Brain pericyte (primary cell): ENCODE measurements around the gene CECR2.

Experiments
- DNase-seq: peaks from one replicate; pipeline ENCODE4 v3.0.0-alpha.2; 2012; ENCODE audit warnings: low read depth, low spot score

The CECR2 gene

DNA sequence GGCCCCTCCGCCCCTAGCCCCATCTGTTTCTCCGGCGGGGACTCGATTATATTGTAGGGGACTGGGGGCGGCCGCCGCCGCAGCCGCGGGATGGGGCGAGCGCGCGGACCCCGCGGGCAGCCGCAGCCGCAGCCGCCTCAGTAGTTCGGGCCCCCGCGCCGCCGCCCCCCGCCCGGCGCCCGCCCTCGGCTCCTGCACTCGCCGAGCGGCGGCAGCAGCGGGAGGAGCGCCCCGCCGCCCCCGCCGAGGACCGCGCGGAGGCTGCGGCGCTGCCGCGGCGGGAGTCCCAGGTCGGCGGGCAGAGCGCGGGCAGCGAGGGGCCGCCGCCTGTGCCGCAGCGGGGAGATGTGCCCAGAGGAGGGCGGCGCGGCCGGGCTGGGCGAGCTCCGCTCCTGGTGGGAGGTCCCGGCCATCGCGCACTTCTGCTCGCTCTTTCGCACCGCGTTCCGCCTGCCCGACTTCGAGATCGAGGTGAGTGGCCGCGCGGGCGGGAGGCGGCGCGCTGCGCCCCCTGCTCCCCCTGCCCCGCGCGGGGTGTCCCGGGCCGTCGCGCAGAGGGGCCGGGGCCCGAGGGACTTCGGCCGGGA, at the start of gene CECR2:
Gene CECR2, plus strand, starts transcription at position 22 of the 587 bp plus-strand sequence. Its CDS starts 324 bp downstream, at position 346.
- DNase-seq = no peak

DNA sequence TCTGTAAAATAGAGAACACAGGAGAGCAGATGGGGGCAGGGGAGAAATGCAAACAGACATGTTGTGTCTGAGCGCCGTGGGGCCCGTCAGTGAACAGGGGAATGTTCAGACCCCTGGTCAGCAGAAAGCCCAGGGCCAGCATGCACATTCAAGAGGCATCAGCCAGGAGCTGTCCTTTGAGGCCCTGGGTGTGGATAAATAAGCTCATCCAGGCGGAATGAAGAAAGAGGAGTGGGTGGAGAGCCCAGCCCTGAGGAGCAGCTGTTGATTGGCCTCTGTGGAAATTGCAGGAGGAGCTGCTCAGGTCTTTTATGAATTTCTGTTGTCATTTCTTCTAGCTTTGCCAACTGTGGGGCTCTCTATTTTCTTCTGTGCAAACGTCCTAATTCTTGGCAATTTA, 49.7 kb upstream of the CECR2 start:
- no peak for DNase-seq

DNA sequence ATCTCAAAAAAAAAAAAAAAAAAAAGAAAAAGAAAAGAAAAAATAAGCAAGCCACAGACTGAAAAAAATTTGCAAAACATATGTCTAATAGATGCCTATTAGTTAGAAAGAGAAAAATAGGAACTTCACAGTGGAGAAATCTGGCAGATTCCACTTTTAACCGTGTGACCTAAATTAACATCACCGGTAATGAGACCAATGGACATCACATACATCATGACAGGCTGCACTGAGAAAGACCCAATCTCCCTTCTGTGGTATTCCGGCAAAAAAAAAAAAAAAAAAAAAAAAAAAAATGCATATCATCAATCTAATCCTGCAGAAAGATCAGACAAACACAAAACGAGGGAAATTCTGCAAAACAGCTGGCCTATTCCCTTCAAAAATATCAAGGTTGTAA, 46.7 kb upstream of the CECR2 start:
- DNase-seq = no peak

DNA sequence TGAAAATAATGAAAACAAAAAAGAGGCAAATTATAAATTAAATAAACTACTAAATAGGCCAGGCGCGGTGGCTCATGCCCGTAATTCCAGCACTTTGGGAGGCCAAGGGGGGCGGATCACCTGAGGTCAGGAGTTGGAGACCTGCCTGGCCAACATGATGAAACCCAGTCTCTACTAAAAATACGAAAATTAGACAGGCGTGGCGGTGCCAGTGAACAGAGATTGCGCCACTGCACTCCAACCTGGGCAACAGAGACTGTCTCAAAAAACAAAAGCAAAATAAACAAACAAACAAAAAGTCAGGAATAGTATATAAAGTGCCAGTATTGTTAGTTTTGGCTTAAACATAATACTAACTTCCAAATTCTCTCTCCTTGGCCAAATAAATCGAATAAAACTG, 37.6 kb upstream of the CECR2 start:
- DNase-seq = no peak

DNA sequence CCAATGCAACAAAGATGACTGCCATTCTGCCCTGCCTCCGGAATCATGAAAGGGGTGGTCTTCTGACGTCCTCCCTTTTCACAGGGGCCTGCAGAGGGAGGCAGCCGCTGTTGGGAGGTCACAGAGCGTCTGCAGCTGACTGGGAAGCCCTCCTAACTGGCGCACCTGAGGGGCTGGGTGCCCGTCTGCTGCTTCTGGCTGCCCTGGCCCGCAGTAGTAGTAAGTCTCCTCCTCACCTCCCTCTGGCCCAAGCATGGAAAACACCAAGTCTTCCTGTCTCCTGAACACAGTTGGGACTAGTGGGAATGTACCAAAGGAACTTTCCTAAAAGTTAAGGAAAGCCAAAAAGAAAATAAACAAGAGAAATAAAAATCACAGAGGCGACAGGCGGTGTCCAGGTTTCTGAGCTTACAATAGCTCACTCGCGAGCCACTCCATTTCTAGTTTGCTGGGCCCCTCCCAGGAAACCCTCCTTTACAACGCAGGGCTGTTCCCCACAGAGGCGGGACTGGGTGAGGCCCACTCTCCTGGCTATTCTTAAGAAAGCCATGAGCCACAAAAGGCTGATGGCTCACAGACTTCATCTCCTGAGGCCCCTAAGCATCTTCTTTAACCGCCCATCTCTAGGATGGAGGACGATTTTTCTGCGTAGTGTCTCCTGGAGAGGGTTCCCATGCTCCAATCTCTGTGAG, 37.0 kb upstream of the CECR2 start:
- no peak for DNase-seq

DNA sequence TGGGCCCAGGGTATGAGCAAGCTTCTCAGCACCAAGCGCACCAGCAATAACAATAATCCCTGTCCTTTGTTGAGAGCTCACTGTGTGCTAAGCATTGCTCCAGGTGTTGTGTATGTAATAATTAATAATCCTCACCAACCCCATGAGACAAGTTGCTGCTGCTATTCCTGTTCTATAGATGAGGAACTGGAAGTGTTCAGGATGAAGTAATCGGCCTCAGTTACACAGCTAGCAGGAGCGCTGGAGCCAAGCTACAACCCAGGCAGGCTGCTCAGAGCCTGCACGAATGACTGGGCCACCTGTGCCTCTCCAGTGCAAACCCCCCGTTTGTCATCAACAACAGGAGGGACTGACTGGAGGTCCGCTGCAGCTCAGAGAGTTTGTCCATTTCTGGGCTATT, 35.2 kb upstream of the CECR2 start:
- no peak for DNase-seq

DNA sequence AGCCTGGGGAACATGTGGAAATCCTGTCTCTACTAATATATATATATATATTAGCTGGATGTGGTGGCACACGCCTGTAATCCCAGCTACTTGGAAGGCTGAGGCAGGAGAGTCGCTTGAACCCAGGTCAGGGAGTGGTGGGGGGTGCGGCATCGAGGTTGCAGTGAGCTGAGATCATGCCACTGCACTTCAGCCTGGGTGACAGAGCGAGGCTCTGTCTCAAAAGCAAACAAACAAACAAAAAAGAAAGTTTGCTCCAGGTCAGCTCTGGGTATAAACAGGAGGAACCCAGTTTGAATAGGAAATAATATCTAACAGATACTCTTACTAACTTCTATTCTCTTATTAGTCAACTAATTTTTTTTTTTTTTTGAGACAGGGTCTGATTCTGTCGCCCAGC, 34.3 kb upstream of the CECR2 start:
- no peak for DNase-seq

DNA sequence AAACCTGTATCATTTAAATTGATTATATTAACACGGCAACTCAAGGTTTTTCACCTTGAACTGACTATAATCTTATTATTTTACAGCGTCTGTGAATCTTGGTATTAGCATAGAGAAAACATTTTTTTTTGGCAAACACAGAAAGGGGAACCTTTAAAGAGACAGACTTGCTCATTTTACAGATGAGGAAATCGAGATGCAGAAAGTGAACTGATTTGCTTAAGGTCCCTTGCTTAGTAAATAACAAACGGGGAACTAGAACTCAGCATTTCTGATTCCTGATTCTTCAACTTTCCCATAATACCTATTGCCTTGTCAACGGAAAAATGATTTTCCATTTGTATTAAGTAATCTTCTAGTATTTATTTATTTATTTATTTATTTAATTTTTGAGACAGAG, 33.2 kb upstream of the CECR2 start:
- DNase-seq = no peak

DNA sequence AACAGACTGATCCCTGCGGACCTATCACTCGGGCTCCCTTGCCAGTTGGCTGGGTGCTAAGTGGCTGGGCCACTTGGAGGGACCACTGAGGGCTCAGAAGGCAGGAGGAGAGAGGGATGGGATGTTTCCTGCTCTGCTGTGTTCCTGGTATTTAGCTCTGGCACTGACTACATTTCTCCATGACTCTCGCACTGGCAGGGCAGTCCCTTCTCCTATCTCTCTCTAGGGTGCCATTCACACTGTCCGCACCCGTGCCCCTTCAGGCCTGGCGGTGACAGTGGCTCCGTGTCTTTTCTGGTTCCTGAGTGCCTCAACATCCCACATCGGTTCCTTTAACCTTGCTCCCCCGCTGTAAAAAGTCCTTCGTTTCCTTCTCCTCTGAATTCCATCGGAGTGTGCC, 31.6 kb upstream of the CECR2 start:
- no peak for DNase-seq

DNA sequence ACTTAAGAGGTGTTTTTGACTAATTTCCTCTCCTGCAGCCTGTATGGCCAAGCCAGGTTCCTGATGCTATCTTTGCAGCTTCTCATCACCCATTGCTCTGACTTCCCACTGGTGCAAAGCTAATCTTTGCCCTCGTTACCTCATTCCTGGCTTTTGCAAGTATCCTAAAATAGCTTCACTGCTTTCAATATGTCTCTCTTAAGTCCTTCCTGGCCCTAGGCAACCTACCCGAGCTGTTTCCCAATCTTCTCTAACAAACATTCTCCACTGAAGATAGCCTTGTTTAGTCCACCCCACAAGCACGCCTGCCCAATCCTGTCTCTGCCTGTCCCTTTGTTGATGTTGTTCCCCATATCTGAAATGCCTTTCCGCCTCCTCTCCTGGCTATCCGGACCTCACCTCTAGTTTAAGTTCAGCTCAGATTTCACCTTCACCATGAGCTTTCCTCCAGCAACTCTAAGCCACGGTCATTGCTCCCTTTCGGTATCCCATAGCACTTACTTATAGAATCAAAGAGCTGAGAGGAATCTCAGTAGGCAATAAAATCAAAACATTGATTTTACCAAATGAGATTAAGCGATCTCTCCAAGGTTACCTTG, 30.1 kb upstream of the CECR2 start:
- DNase-seq = no peak

DNA sequence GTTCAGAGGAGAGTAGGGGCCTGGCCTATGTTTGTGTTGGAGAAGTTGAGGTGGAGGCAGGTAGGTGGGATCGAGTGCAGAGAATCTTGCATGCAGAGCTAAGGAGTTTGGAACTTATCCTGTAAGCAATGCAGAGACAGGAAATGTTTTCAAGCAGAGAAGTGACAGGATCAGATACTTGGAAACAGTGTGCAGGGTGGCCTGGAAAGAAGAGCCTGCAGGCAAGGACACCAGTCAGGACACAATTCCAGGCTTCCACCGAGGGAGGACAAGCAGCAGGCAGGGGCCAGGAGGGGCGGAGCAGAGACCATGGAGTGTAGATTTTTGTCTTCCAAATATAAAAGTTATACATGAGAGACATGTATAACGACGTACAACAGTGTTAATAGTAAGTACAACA, 26.9 kb upstream of the CECR2 start:
- no peak for DNase-seq

DNA sequence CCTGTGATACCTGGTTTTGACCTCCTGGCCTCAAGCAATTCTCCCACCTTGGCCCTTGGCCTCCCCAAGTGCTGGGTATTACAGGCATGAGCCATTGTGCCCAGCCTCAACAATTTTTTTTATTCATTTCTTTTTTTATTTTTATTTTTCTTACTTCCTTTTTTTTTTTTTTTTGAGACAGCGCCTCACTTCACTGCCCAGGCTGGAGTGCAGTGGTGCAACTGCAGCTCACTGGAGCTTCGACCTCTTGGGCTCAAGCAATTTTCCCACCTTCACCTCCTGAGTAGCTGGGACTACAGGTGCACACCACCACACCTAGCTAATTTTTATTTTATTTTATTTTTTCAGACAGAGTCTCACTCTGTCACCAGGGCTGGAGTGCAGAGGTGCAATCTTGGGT, 25.5 kb upstream of the CECR2 start:
- DNase-seq = no peak

DNA sequence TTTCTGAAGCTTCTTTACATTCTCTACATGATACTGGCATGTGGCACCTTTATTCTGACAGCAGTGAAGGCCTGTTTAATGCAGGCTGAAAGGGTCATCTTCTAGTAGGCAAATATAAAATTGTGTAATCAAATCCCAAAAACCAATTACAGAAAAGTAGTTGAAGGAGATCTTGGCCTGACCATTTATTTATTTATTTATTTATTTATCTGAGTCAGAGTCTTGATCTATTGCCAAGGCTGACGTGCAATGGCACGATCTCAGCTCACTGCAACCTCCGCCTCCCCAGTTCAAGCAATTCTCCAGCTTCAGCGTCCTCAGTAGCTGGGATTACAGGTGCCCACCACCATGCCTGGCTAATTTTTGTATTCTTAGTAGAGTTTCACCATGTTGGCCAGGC, 22.7 kb upstream of the CECR2 start:
- no peak for DNase-seq

DNA sequence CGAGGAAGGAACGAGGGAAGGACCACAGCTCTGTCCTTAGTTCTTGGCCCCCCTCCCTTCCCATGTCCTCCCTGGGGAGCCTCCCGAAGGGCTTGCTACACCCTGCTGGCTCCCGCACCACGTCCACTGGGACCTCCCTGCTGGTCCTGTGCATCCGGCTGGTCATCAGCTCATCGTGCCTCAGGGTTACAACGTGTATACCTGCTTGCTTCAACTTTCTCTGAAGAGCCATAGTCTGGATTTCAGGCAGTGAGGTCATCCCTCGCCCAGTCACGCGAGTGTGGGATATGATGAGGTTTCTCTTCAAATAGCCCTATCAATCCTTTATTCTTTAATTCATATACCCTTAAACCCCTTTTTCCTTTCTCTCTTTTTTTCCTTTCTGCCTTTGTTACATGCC, 21.5 kb upstream of the CECR2 start:
- no peak for DNase-seq

DNA sequence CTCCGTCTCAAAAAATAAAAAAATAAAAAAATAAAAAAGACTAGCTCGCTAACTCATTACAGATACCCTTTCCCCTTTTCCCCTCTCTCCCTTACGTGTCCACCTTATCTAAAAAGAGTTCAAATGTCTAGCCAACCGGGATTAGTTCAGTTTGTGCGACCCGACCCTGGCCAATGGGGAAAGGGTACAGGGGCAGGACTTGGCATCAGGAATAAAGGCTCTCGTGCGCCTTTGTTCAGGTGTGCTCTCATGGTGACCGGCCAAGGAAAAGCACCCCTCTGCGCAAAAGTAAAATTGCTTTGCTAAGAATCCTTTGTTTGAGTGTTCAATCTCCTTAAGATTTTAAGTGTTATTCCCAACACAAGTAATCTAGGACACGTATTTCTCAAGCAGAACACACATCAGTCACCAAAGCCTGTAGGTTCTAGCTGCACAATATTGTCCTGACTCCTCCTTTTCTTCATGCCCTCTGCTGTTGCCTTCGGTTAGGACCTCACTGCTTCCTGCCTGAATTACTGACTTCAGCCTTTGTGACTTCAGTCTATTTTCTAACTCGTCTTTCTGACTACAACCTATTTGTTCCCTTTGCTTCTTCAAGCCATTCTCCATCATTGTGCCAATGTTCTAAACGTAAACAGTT, 20.7 kb upstream of the CECR2 start:
- DNase-seq = no peak

DNA sequence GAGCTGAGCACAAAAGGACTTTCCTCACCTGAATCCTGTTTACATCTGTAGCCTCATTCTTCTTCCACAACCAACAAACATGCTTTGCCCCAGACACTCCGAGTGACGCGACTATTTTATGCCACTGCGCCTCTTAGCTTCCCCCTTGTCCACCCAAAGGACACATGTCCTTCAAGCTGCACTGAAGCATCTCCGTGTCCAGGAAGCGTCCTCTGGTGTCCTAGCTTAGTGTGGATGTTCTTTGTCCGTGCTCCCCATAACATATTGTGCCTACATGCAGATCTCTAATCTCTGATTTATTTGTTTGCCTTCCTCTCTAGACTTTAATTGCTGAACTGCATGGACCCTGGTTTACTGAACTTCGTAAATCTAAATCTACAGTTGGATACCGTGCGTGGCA, 20.1 kb upstream of the CECR2 start:
- DNase-seq = no peak

DNA sequence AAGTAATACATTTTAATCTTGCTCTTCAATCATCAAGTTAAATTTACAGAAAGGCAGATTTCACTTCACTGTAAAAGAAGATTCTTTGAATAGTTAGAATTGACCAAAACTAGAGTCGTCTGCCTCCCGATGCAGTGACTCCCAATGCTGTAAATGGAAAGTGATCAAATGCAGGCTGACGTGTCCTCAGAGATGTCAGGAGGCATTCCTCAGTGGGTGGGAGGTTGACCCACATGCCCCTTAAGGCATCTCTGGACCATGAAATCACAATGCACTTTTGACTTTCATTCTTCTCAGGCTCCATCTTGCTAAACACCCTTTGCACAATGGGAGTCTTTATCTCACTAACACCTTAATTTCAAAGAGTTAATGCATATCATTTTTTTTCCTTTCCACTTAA, 19.0 kb upstream of the CECR2 start:
- no peak for DNase-seq

DNA sequence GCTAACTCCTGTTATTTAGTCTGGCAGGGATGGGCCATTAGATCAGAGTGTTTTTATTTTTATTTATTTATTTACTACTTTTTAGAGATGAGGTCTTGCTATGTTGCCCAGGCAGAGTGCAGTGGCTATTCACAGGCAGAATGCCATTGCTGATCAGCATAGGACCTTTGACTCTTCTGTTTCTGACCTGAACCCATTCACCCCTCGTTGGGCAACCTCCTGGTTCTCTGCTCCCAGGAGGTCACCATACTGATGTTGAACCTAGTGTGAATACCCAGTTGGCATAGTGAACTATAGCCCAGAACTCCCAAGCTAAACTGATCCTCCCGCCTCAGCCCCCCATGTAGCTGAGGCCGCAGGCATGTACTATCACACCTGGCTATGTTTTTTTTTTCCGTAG, 16.5 kb upstream of the CECR2 start:
- no peak for DNase-seq

DNA sequence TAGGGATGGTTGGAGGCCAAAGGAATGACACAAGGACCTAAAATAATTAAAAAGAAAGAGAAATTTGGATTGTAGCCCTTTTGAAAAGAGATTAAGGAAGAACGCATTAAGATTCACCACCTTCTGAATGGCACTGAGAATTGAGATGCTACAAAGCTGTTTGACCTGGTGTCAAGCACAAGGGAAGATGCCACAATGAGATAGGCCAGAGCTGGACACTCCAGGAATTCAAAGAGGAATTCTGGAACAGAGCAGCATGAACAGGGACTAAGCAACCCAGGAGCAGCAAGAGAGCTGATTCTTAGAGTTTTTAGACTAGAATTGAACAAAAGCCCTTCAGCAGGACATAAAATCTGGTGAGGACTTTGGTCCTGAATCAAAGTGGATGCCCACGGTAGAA, 11.6 kb upstream of the CECR2 start:
- no peak for DNase-seq

DNA sequence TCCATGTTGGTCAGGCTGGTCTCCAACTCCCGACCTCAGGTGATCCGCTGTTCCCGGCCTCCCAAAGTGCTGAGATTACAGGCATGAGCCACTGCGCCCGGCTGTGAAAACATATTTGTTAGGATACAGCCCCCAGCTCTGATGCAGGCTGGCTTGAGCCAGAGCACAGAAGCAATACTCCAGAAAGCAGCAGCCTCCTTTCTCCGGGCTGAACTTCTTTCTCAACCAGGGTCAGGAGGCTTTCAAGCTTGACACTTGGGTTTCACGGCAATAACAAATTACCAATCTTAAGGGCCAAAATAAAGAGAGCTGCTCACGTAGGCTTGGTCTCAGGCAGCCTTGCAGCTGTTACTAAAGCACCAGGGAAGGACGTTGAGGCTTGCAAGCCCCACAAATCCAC, 10.8 kb upstream of the CECR2 start:
- DNase-seq = no peak

DNA sequence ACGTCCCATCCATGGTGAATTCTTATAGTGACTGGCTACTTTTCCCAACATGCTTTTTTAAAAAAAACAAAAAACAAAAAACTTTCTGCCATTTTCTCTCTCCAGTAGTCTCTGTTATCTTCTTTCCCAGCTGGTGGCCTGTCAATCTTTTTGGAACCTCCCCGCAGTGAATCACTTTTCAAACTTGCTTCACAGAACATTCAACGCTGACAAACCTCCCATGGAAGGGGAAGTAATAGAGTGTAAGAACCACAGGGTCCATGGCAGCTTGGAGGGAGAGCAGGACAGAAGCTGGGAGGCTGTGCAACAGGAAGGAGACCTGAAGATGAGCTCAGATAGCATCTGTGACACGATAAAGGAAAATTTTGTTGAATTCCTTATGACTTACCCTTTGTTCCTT, 9.8 kb upstream of the CECR2 start:
- DNase-seq = no peak

DNA sequence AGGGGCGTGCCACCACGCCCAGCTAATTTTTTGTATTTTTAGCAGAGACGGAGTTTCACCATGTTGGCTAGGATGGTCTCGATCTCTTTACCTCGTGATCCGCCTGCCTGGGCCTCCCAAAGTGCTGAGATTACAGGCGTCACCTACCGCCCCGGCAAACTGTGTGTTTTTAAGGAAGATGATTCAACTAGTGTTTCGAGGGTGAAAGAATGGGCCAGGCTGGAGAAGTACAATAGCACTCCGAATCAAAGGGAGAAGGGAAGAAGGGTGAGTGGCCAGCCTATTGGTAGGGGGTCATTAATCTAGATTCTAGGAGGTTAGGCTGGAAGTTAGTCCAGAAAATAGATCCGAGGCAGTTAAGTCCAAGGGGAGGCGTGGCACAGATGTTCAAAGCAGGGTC, 2.9 kb upstream of the CECR2 start:
- no peak for DNase-seq

DNA sequence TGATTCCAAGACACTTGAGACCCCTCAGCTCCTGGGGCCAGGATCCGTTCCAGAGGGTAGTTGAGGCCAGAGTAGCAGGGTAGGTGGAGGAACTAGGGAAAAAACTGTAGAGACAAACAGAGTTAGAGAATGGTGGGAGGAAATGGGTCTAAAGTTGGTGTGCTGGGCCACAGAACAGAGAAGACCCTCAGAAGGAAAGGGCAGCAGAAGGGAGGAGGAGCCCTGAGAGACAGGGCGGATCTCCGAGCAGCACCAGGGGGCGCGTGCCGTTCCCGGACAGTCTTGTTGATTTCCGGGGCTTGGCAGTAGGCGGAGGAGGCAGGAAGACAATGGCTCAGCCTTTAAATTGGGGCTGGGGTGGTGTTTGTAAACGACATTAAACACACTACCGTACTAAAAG, 2.4 kb upstream of the CECR2 start:
- DNase-seq = no peak
